Astrocyte (in vitro differentiated cells and primary cell): ENCODE data around the gene CCDC91. TPM values are rescaled to one million over a fixed set of nuclear protein-coding genes. Genes with fewer than 3 reads are reported as not detected.
A peak's percentile ranks its signal among the peaks of the same experiment; 100 is the strongest.

ENCODE experiments used
- DNase-seq: peaks from one replicate; pipeline ENCODE4 v3.0.0-alpha.2; 2010; ENCODE audit warnings: low read depth
- FAIRE-seq: peaks from 2 replicates; lab custom pipeline; 2011; peaks lifted over from hg19 to GRCh38; lab: Jason Lieb, UNC
- H2AFZ ChIP-seq: 2 replicates; pipeline ENCODE4 v1.6.0; 2012; ENCODE audit warnings: low read depth, low read length, inconsistent platforms
- H3K27ac ChIP-seq: 2 replicates; pipeline ENCODE4 v1.5.1; 2011; ENCODE audit warnings: low read depth, low read length, inconsistent platforms
- H3K27me3 ChIP-seq: 2 replicates; pipeline ENCODE4 v1.6.0; 2011; ENCODE audit warnings: low read length, inconsistent platforms; ENCODE audit not compliant: insufficient read depth
- H3K36me3 ChIP-seq: 2 replicates; pipeline ENCODE4 v1.5.1; 2011; ENCODE audit warnings: low read length, inconsistent platforms; ENCODE audit not compliant: insufficient read depth
- H3K4me1 ChIP-seq: 2 replicates; pipeline ENCODE4 v1.5.1; 2011; ENCODE audit warnings: low read length, inconsistent platforms; ENCODE audit not compliant: insufficient read depth
- H3K4me2 ChIP-seq: 2 replicates; pipeline ENCODE4 v1.6.0; 2012; ENCODE audit warnings: low read length, inconsistent platforms
- H3K4me3 ChIP-seq: 2 replicates; pipeline ENCODE4 v1.5.1; 2011; ENCODE audit warnings: low read depth, mild to moderate bottlenecking, low read length, inconsistent platforms; ENCODE audit not compliant: insufficient read depth
- H3K79me2 ChIP-seq: 2 replicates; pipeline ENCODE4 v1.6.0; 2012; ENCODE audit warnings: mild to moderate bottlenecking, low read length, inconsistent platforms; ENCODE audit not compliant: insufficient read depth
- H3K9ac ChIP-seq: 2 replicates; pipeline ENCODE4 v1.6.0; 2012; ENCODE audit warnings: mild to moderate bottlenecking, low read length, inconsistent platforms
- H3K9me3 ChIP-seq: 2 replicates; pipeline ENCODE4 v1.5.1; 2012; ENCODE audit warnings: low read depth, mild to moderate bottlenecking, low read length, inconsistent platforms; ENCODE audit not compliant: insufficient read depth
- H4K20me1 ChIP-seq: 2 replicates; pipeline ENCODE4 v1.6.0; 2012; ENCODE audit warnings: low read length, inconsistent platforms; ENCODE audit not compliant: insufficient read depth
- H3K27ac Mint-ChIP-seq: one replicate; pipeline ENCODE4 v1.8.0; 2021; ENCODE audit warnings: mild to moderate bottlenecking, mixed read lengths; ENCODE audit not compliant: unreplicated experiment
- H3K27me3 Mint-ChIP-seq: one replicate; pipeline ENCODE4 v1.8.0; 2021; ENCODE audit warnings: low read depth, mixed read lengths; ENCODE audit not compliant: unreplicated experiment
- H3K36me3 Mint-ChIP-seq: one replicate; pipeline ENCODE4 v1.8.0; 2021; ENCODE audit warnings: low read depth, mixed read lengths; ENCODE audit not compliant: unreplicated experiment
- H3K4me1 Mint-ChIP-seq: one replicate; pipeline ENCODE4 v1.8.0; 2021; ENCODE audit warnings: low read depth, mixed read lengths; ENCODE audit not compliant: unreplicated experiment
- H3K4me3 Mint-ChIP-seq: one replicate; pipeline ENCODE4 v1.8.0; 2021; ENCODE audit warnings: mild to moderate bottlenecking, moderate library complexity, mixed read lengths; ENCODE audit not compliant: unreplicated experiment
- H3K9me3 Mint-ChIP-seq: one replicate; pipeline ENCODE4 v1.8.0; 2021; ENCODE audit warnings: mild to moderate bottlenecking, mixed read lengths; ENCODE audit not compliant: unreplicated experiment
- CTCF ChIP-seq: IDR thresholded peaks from 2 replicates; pipeline ENCODE4 v1.5.1; 2011; ENCODE audit warnings: low read depth, mild to moderate bottlenecking, inconsistent platforms, low read length, moderate library complexity; ENCODE audit not compliant: insufficient read depth
- EZH2 ChIP-seq: IDR thresholded peaks from 2 replicates; pipeline ENCODE4 v1.6.1; 2012; ENCODE audit warnings: mild to moderate bottlenecking, low read length, inconsistent platforms; ENCODE audit not compliant: insufficient read depth
- total RNA-seq: library from RNA; stranded (reverse); gene quantifications from 2 replicates; pipeline ENCODE4 v1.2.1, GENCODE V29; 2021

CCDC91 gene
- total RNA-seq, 1 donor from 2014 or later = 19.3 TPM

DNA sequence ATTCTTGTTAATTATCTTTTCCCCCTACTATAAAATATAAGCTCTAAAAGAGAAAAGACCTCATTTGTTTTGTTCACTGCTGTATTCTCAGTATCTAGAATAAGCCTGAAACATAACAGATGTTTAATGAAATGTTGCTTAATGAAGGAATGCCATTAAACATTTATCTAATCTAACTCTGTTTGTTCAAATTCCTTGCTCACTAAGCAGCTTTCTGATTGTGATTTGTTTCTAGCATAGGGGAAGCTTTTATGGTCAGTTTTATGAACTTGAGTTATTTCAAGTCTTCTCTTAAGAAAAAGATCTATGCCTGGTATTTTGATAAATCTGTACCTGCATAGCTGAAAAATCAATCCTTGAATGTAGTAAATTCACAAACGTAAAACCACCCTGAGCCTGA, 308.6 kb downstream of the CCDC91 start:
- no peak overlapping the region for H2AFZ ChIP-seq
- no peaks in the 10 kb centered on the region for H3K79me2 ChIP-seq
- no peaks in the 10 kb centered on the region for H4K20me1 ChIP-seq
- H3K9me3 ChIP-seq = no peaks in the 10 kb centered on the region
- H3K36me3 Mint-ChIP-seq = peaks cover 1% of the 10 kb centered on the region
- H3K4me1 Mint-ChIP-seq = peaks cover 6% of the 10 kb centered on the region
- DNase-seq = peak; percentile 59
- no peak overlapping the region for H3K4me2 ChIP-seq
- no peak overlapping the region for H3K4me3 ChIP-seq
- TF ChIP-seq EZH2 = no peak
- TF ChIP-seq CTCF = no peak
- no peak overlapping the region for H3K27ac Mint-ChIP-seq
- H3K27me3 ChIP-seq = no peaks in the 10 kb centered on the region
- H3K9ac ChIP-seq = no peak overlapping the region
- FAIRE-seq = peak; percentile 20
- peaks cover 5% of the 10 kb centered on the region for H3K9me3 Mint-ChIP-seq
- no peaks in the 10 kb centered on the region for H3K27me3 Mint-ChIP-seq
- no peak overlapping the region for H3K4me3 Mint-ChIP-seq
- H3K4me1 ChIP-seq = peaks cover 9% of the 10 kb centered on the region
- no peaks in the 10 kb centered on the region for H3K36me3 ChIP-seq
- no peak overlapping the region for H3K27ac ChIP-seq

DNA sequence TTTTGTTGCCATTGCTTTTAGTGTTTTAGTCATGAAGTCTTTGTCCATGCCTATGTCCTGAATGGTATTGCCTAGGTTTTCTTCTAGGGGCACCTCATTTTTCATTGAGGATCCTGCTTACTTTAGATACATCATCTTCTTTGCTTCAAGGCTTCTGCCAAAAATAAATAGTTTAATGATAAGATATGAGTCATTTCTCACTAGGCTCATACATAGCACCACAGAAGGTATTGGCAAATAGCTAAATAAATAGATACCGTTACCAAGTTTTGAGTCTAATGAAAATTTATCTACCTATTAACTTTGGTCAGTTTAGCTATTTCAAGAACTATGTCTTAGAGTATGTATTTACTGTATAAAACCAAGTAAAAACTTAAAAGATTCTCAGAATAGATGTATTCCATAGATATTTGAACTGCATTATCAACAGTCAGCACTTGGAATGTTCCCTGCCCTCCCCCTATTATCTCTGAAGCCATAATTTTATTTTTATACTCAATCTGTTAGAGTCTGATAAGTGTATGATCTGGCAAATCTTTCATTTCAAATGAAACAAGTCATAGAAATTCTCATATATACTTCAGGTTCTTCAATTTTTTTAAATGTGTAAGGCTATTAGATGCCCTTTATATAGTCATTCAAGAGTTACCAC, 310.2 kb downstream of the CCDC91 start:
- Histone ChIP-seq H2AFZ (no peak overlapping the region), H3K4me1 (peaks cover 9% of the 10 kb centered on the region), H3K27me3 (no peaks in the 10 kb centered on the region), H4K20me1 (no peaks in the 10 kb centered on the region), H3K36me3 (no peaks in the 10 kb centered on the region), H3K4me3 (no peak overlapping the region), H3K9ac (no peak overlapping the region), H3K4me2 (no peak overlapping the region), H3K27ac (no peak overlapping the region), H3K79me2 (no peaks in the 10 kb centered on the region), H3K9me3 (no peaks in the 10 kb centered on the region)
- no peak for TF ChIP-seq CTCF
- no peak for TF ChIP-seq EZH2
- Mint-ChIP-seq H3K4me1 (peaks cover 6% of the 10 kb centered on the region), H3K27ac (no peak overlapping the region), H3K4me3 (no peak overlapping the region), H3K9me3 (peaks cover 5% of the 10 kb centered on the region), H3K36me3 (peaks cover 1% of the 10 kb centered on the region), H3K27me3 (no peaks in the 10 kb centered on the region)
- DNase-seq (peak; percentile 86), FAIRE-seq (no peak)

GRCh38 chr12:28506271-28506670, 316.0 kb downstream of the CCDC91 start:
- Histone ChIP-seq H3K4me1 (peaks cover 5% of the 10 kb centered on the region), H3K27ac (no peak overlapping the region), H3K4me3 (no peak overlapping the region), H3K79me2 (no peaks in the 10 kb centered on the region), H2AFZ (no peak overlapping the region), H4K20me1 (no peaks in the 10 kb centered on the region), H3K4me2 (no peak overlapping the region), H3K9me3 (no peaks in the 10 kb centered on the region), H3K27me3 (no peaks in the 10 kb centered on the region), H3K9ac (no peak overlapping the region), H3K36me3 (no peaks in the 10 kb centered on the region)
- Mint-ChIP-seq H3K36me3 (peaks cover 1% of the 10 kb centered on the region), H3K4me3 (no peak overlapping the region), H3K27me3 (no peaks in the 10 kb centered on the region), H3K9me3 (peaks cover 5% of the 10 kb centered on the region), H3K27ac (peak overlapping the region; percentile 83), H3K4me1 (peaks cover 20% of the 10 kb centered on the region)
- FAIRE-seq = peak; percentile 52
- DNase-seq = peak; percentile 30
- no peak for TF ChIP-seq EZH2
- TF ChIP-seq CTCF = no peak
